Ishikawa (cell line): ENCODE results near the gene ST3GAL3.
A peak's percentile ranks its signal among the peaks of the same experiment; 100 is the strongest.

Experiments
- CEBPB ChIP-seq: IDR thresholded peaks from 2 replicates; pipeline ENCODE4 v1.6.1; 2012
- CREB1 ChIP-seq: IDR thresholded peaks from 2 replicates; pipeline ENCODE4 v1.6.1; 2012; ENCODE audit warnings: low read depth
- EGR1 ChIP-seq: IDR thresholded peaks from 2 replicates; pipeline ENCODE4 v1.6.1; 2012
- EP300 ChIP-seq: IDR thresholded peaks from 2 replicates; pipeline ENCODE4 v1.6.1; 2012; ENCODE audit warnings: borderline replicate concordance
- FOXM1 ChIP-seq: IDR thresholded peaks from 2 replicates; pipeline ENCODE4 v1.6.1; 2012; ENCODE audit warnings: low read depth, borderline replicate concordance
- MAX ChIP-seq: IDR thresholded peaks from 2 replicates; pipeline ENCODE4 v1.6.1; 2012
- NFIC ChIP-seq: IDR thresholded peaks from 2 replicates; pipeline ENCODE4 v1.6.1; 2012
- RAD21 ChIP-seq: IDR thresholded peaks from 2 replicates; pipeline ENCODE4 v1.6.1; 2012; ENCODE audit warnings: low read depth
- REST ChIP-seq: IDR thresholded peaks from 2 replicates; pipeline ENCODE4 v1.6.1; 2012; ENCODE audit warnings: low read depth, mild to moderate bottlenecking
- TAF1 ChIP-seq: IDR thresholded peaks from 2 replicates; pipeline ENCODE4 v1.6.1; 2012; ENCODE audit warnings: low read depth, mild to moderate bottlenecking
- TCF12 ChIP-seq: IDR thresholded peaks from 2 replicates; pipeline ENCODE4 v1.6.1; 2012; ENCODE audit warnings: low read depth
- TEAD4 ChIP-seq: IDR thresholded peaks from 2 replicates; pipeline ENCODE4 v1.6.1; 2012
- YY1 ChIP-seq: IDR thresholded peaks from 2 replicates; pipeline ENCODE4 v1.6.1; 2012; ENCODE audit warnings: low read depth
- ZBTB7A ChIP-seq: IDR thresholded peaks from 2 replicates; pipeline ENCODE4 v1.6.1; 2012; ENCODE audit warnings: low read depth
- TF ChIP-seq, protein P1 (sequence below): IDR thresholded peaks from 2 replicates; pipeline ENCODE4 v1.6.1; 2012

The ST3GAL3 gene

GRCh38 chr1:43965316-43965715 is 258.0 kb downstream of the ST3GAL3 start:
- no peak for TF ChIP-seq ZBTB7A
- TF ChIP-seq CREB1, result no peak
- TF ChIP-seq CEBPB, result no peak
- no peak for TF ChIP-seq TAF1

- TF ChIP-seq ZBTB7A (no peak), REST (peak; percentile 93)
These were observed 261.1 kb downstream of the ST3GAL3 start for GRCh38 chr1:43968348-43968948.

- no peak for TF ChIP-seq TEAD4
- TF ChIP-seq CREB1, result no peak
- TF ChIP-seq TAF1, result no peak
- no peak for TF ChIP-seq TCF12
- no peak for TF ChIP-seq ZBTB7A
- TF ChIP-seq, protein P1, sequence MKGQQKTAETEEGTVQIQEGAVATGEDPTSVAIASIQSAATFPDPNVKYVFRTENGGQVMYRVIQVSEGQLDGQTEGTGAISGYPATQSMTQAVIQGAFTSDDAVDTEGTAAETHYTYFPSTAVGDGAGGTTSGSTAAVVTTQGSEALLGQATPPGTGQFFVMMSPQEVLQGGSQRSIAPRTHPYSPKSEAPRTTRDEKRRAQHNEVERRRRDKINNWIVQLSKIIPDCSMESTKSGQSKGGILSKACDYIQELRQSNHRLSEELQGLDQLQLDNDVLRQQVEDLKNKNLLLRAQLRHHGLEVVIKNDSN, result no peak
- TF ChIP-seq YY1, result no peak
These were observed 262.0 kb downstream of the ST3GAL3 start for GRCh38 chr1:43969416-43969745.

DNA sequence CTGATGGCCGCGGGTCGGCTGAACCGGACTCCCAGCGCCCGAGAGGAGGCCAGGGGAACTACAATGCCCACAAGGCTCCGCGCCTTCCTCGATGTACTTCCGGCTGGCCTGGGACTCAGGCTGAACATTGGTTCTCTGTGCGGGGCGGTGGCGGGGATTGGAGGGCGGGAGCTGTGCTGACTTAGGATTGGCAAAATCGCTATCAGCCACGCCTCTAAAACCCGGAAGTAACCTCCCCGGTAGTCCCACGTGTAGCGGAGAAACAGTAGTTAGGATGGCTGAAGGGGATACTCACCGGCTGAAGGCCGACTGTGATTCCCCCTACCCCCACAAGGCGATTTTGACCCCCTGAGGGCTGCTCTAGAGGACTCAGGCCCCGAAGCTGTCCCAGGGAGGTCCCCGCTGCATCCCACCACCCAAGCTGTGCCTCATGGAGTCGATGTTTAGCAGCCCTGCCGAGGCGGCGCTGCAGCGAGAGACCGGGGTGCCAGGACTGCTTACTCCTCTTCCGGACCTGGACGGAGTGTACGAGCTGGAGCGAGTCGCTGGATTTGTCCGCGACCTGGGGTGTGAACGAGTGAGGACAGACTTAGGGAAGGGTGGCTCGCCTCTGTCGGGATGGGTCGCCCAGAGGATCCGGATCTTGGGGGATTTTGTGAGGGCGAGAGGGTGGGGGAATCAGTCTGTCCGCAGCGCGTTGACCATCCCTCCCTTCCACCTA is 262.6 kb downstream of the ST3GAL3 start, which contains the start of gene DPH2:
Gene DPH2 (plus strand): TSS at position 265 of the 721 bp plus-strand sequence. CDS start 166 bp downstream, at position 431.
- no peak for TF ChIP-seq CEBPB
- no peak for TF ChIP-seq FOXM1
- no peak for TF ChIP-seq EP300
- TF ChIP-seq, protein P1, result peak; percentile 91
- peak; percentile 36 for TF ChIP-seq TAF1
- TF ChIP-seq YY1, result peak; percentile 58
- peak; percentile 94 for TF ChIP-seq MAX

DNA sequence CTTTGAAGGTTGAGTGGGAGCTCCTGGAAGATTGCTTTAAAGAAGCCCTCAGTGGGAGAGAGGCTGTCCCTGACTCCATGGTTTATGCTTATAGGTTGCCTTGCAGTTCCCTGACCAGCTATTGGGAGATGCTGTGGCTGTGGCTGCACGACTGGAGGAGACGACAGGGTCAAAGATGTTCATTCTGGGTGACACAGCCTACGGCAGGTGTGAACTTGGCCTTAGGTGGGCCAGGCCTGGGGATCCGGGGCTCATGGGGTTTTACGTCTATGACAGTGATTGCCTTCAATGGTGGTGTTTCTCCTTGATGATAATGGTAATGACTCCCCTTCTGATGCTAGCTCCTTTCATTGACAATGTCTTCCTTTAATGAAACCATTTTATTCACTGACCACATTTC is 263.2 kb downstream of the ST3GAL3 start:
- TF ChIP-seq EP300, result no peak
- TF ChIP-seq EGR1, result no peak
- no peak for TF ChIP-seq CREB1
- no peak for TF ChIP-seq REST
- no peak for TF ChIP-seq TCF12
- TF ChIP-seq FOXM1, result no peak
- TF ChIP-seq, protein P1, result no peak
- no peak for TF ChIP-seq YY1
- TF ChIP-seq TEAD4, result no peak
- TF ChIP-seq TAF1, result no peak

DNA sequence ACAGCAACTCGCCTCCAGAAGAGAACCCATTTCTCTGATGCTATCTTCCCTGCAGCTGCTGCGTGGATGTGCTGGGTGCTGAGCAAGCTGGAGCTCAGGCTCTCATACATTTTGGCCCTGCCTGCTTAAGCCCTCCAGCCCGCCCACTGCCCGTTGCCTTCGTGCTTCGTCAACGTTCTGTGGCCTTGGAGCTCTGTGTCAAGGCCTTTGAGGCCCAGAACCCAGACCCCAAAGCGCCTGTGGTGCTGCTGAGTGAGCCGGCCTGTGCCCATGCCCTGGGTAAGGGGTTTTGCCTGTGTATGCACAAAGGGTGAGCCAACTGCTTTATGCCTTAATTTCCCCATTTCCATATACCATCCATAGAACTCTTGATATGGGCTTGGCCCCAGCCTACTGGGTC is 263.6 kb downstream of the ST3GAL3 start:
- TF ChIP-seq CEBPB (no peak), MAX (no peak), TCF12 (no peak), FOXM1 (no peak), RAD21 (no peak), ZBTB7A (no peak), YY1 (no peak), TEAD4 (no peak), EGR1 (no peak), EP300 (no peak), NFIC (no peak), TAF1 (no peak), CREB1 (no peak)
- TF ChIP-seq, protein P1, result no peak
